Ovary (tissue), 9 donors: ENCODE data around the gene GCN1. TPM values are rescaled to one million over a fixed set of nuclear protein-coding genes. Genes with fewer than 3 reads are reported as not detected.

Experiments
- DNase-seq, 5 donors: peaks; one replicate each; pipeline ENCODE4 v3.0.0-alpha.2; 2019 to 2020
- H3K27ac ChIP-seq, 2 donors: fragments of 200-600 bp; one replicate each; pipeline versions ENCODE4 v1.5.1 to v1.8.0; 2019 to 2022
- H3K27me3 ChIP-seq: fragments of 200-600 bp; one replicate; pipeline ENCODE4 v1.8.0; 2022
- H3K36me3 ChIP-seq: fragments of 200-600 bp; sonication (generic); one replicate; pipeline ENCODE4 v1.5.1; 2019
- H3K4me1 ChIP-seq: one replicate; pipeline ENCODE4 v1.8.1; 2013; ENCODE audit warnings: mild to moderate bottlenecking, moderate library complexity; ENCODE audit not compliant: insufficient read depth
- H3K4me3 ChIP-seq: fragments of 200-600 bp; sonication (generic); one replicate; pipeline ENCODE4 v1.5.1; 2017
- H3K9me3 ChIP-seq, 2 donors: fragments of 200-600 bp in 1 of 2; sonication (generic) in 1 of 2; one replicate each; pipeline versions ENCODE4 v1.5.1 to v1.8.1; 2013 to 2019; ENCODE audit warnings: mild to moderate bottlenecking in 1 of 2, moderate library complexity in 1 of 2
- CTCF ChIP-seq, 3 donors: fragments of 450-650 bp in 2 of 3; fragments of 200-600 bp in 1 of 3; IDR thresholded peaks; one replicate each; pipeline versions ENCODE4 v1.5.1 to v1.8.0; 2016 to 2022; ENCODE audit warnings: antibody characterized with exemption in 3 of 3, mild to moderate bottlenecking in 1 of 3
- EP300 ChIP-seq: sonication (generic); formaldehyde crosslinking; IDR thresholded peaks from one replicate; pipeline ENCODE4 v1.6.1; 2017; ENCODE audit warnings: antibody characterized with exemption
- POLR2A ChIP-seq: fragments of 450-650 bp; IDR thresholded peaks from one replicate; pipeline ENCODE4 v1.6.1; 2017; ENCODE audit warnings: antibody characterized with exemption, mild to moderate bottlenecking, moderate library complexity
- WGBS, 3 donors: extraction: QIAGEN DNeasy Blood & Tissue Kit in 1 of 3; methylation state at CpG; one replicate each; pipeline versions ENCODE4 v1.1.5 to v1.1.7; 2013 to 2017; 5-methylcytosine and 5-hydroxymethylcytosine counted together
- intact Hi-C, 4 donors: fragments of 100-400 bp; cut with DNase I; formaldehyde crosslinking; loops; one replicate each; pipeline versions ENCODE4 v1.11.0 to v1.15.1; 2022 to 2023
- polyA plus RNA-seq, 2 donors: library from polyadenylated mRNA; stranded (reverse); fragments of 200-250 nt in 1 of 2; fragments of 350-450 nt in 1 of 2; fragmentation: Illumina TruSeq in 1 of 2; extraction: RNeasy Lipid Tissue Mini Kit (QIAGEN cat#74804) in 1 of 2; gene quantifications; one replicate each; pipeline ENCODE4 v1.2.3, GENCODE V29; 2013 to 2014
- total RNA-seq, 7 donors: library from RNA; depleted of rRNA in 2 of 7; stranded (reverse); fragments of >200 nt in 2 of 7; fragmentation: NEBNext Ultra II Directional in 3 of 7; extraction: Animal tissue kit (Norgen Biotek cat#: 25700) in 3 of 7; gene quantifications; one replicate each; pipeline versions ENCODE4 v1.1.0 to v1.2.4, GENCODE V29; 2016 to 2023
- donor health status: DM: no; HTN: no; CAD: no; lungs with moderate emphysema.
- donor health status: DM: no; HTN: no; CAD: no.
- donor health status: Bipolar disorder and iron deficiency.
- donor health status: DM: yes; HTN: yes; CAD: no.
- donor health status: DM: no; HTN: no; CAD: no.
- donor health status: DM: yes; HTN: yes; CAD: no.

Gene GCN1
- total and polyA plus RNA-seq, 9 donors, result 22.6 to 86.2 (median 61.4) TPM

DNA sequence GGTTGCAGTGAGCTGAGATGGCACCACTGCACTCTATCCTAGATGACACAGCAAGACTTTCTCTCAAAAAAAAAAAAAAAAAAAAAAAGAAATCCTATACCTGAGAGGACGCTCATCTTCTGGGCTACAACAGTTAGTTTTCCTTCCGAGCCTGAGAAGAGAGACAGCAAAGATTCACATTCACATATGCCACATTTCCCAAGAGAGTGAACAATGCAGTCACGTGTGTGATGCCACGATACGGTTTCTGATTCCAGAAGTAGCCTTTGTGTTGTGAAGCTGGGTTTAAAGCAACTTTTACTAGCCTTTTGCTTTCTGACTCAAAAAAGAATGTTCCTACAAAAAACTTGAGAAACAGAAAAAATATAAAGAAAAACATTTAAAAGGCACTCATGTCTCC lies 19.5 kb downstream of the GCN1 start:
- WGBS, 3 donors, result 86 to 88% (median 86%) methylated on average over 5 of the region's 5 CpGs
- intact Hi-C loops, result no loop called here
- H3K27ac ChIP-seq, result no peak overlapping the region

GRCh38 chr12:120172053-120172452 lies 22.5 kb downstream of the GCN1 start:
- no peak overlapping the region for H3K27ac ChIP-seq
- intact Hi-C loops, result no loop called here
- TF ChIP-seq EP300 (no peak), CTCF (IDR thresholded peaks at IDR 0.05) (no peak), POLR2A (no peak)
- H3K36me3 ChIP-seq, result no peaks in the 10 kb centered on the region
- H3K27me3 ChIP-seq, result no peaks in the 10 kb centered on the region
- H3K4me1 ChIP-seq, result no peaks in the 10 kb centered on the region
- H3K4me3 ChIP-seq, result no peak overlapping the region
- WGBS, 3 donors, result 81 to 93% (median 91%) methylated on average over 3 of the region's 3 CpGs
- no peaks in the 10 kb centered on the region for H3K9me3 ChIP-seq
- no peak for DNase-seq

More for the DNA sequence above, 19.5 kb downstream of the GCN1 start:
- Histone ChIP-seq H3K27me3 (no peaks in the 10 kb centered on the region), H3K9me3 (no peaks in the 10 kb centered on the region), H3K4me1 (no peaks in the 10 kb centered on the region), H3K36me3 (no peaks in the 10 kb centered on the region), H3K4me3 (no peak overlapping the region)
- TF ChIP-seq EP300 (no peak), CTCF (IDR thresholded peaks at IDR 0.05) (no peak), POLR2A (no peak)
- DNase-seq, result no peak

DNA sequence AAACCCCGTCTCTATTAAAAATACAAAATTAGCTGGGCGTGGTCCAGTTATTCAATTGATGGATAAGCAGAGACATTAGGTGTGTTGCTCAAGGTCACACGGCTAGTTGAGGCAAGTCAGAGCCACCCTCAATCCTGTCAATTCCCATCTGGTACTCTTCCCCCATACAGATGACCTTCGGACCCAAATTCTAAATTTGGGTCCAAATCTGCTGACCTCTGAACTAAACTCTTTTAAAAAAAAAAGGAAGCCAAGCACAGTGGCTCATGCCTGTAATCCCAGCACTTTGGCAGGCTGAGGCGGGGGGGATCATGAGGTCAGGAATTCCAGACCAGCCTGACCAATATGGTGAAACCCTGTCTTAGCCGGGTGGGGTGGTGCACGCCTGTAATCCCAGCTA lies 23.9 kb downstream of the GCN1 start:
- no peaks in the 10 kb centered on the region for H3K9me3 ChIP-seq
- intact Hi-C loops, result no loop called here
- H3K27me3 ChIP-seq, result no peaks in the 10 kb centered on the region
- no peak overlapping the region for H3K4me3 ChIP-seq
- no peak for TF ChIP-seq CTCF (IDR thresholded peaks at IDR 0.05)
- TF ChIP-seq EP300, result no peak
- no peak for TF ChIP-seq POLR2A
- no peaks in the 10 kb centered on the region for H3K36me3 ChIP-seq
- no peaks in the 10 kb centered on the region for H3K4me1 ChIP-seq
- no peak for DNase-seq
- H3K27ac ChIP-seq, result no peak overlapping the region
- WGBS, 3 donors, result 86 to 95% (median 88%) methylated on average over 7 of the region's 7 CpGs

DNA sequence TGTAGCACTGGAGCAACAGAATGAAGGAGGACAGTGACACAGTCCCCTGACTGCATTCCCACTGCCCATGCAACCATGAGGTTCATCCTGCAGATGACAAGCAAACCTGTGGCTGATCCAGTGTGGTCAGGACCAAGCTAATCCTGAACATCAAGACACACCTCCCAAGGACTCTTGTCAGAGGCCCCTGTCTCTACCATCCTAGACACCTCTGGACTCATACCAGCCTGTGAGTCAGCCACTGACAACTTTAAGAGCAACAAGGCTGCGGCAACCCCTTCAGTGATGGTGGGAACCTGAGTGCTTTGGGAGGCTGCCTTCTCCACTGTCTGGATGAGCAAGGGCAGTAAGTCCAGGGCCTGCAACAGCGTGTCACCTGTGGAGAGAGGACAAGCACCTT lies 24.6 kb downstream of the GCN1 start:
- H3K36me3 ChIP-seq, result no peaks in the 10 kb centered on the region
- DNase-seq, result no peak
- intact Hi-C loops, result no loop called here

More for the DNA sequence above, 24.6 kb downstream of the GCN1 start:
- Histone ChIP-seq H3K27ac (no peak overlapping the region), H3K9me3 (no peaks in the 10 kb centered on the region), H3K4me3 (no peak overlapping the region), H3K4me1 (no peaks in the 10 kb centered on the region), H3K27me3 (no peaks in the 10 kb centered on the region)
- 85 to 96% (median 92%) methylated on average over 2 of the region's 2 CpGs for WGBS, 3 donors
- TF ChIP-seq CTCF (IDR thresholded peaks at IDR 0.05), result no peak
- TF ChIP-seq POLR2A, result no peak
